H1 (cell line): ENCODE data around the gene SIX1.

Source experiments
- EP300 ChIP-seq, 2 experiments: IDR thresholded peaks; 1 replicate in 1 of 2; 2 replicates in 1 of 2; pipeline ENCODE4 v1.6.1; 2011 to 2012; ENCODE audit warnings: low read depth in 2 of 2, low read length in 2 of 2, mild to moderate bottlenecking in 2 of 2, borderline replicate concordance in 1 of 2, inconsistent platforms in 1 of 2, moderate library complexity in 1 of 2
- EZH2 ChIP-seq: fragments of 200-600 bp; sonication (generic); IDR thresholded peaks from 2 replicates; pipeline ENCODE4 v1.7.1; 2012; ENCODE audit warnings: low read depth, mild to moderate bottlenecking, moderate library complexity, low read length, inconsistent platforms; ENCODE audit not compliant: severe bottlenecking
- GTF2F1 ChIP-seq: IDR thresholded peaks from 2 replicates; pipeline ENCODE4 v1.6.1; 2012; ENCODE audit warnings: low read depth, low read length, improper control_type of control experiment, borderline replicate concordance
- JUND ChIP-seq: IDR thresholded peaks from 2 replicates; pipeline ENCODE4 v1.6.1; 2011; ENCODE audit warnings: mild to moderate bottlenecking, improper control_type of control experiment, low read length
- RXRA ChIP-seq: IDR thresholded peaks from 2 replicates; pipeline ENCODE4 v1.6.1; 2011; ENCODE audit warnings: low read depth, mild to moderate bottlenecking, low read length, moderate library complexity; ENCODE audit not compliant: insufficient read depth
- SIN3A ChIP-seq, 2 experiments: IDR thresholded peaks in 1 of 2; conservative IDR thresholded peaks in 1 of 2; 2 replicates each; pipeline ENCODE4 v1.6.1; 2011 to 2012; ENCODE audit warnings: low read length in 2 of 2, improper control_type of control experiment in 1 of 2, low read depth in 1 of 2, mild to moderate bottlenecking in 1 of 2
- TAF7 ChIP-seq: optimal IDR thresholded peaks from 2 replicates; pipeline ENCODE3; 2011; ENCODE audit warnings: low read depth, mild to moderate bottlenecking, inconsistent platforms, low read length, moderate library complexity, borderline replicate concordance
- YY1 ChIP-seq: IDR thresholded peaks from 2 replicates; pipeline ENCODE4 v1.6.1; 2011; ENCODE audit warnings: low read depth, mild to moderate bottlenecking, low read length
- TF ChIP-seq, protein P1 (sequence below), 3 experiments: IDR thresholded peaks; 1 replicate in 2 of 3; 2 replicates in 1 of 3; pipeline versions ENCODE4 v1.5.1 to v1.6.1; 2011; ENCODE audit warnings: low read length in 3 of 3, mild to moderate bottlenecking in 3 of 3, inconsistent platforms in 2 of 3, low read depth in 1 of 3, moderate library complexity in 1 of 3; ENCODE audit not compliant: insufficient read depth in 1 of 3; ENCODE audit errors: control extremely low read depth in 1 of 3
- TF ChIP-seq, protein P2 (sequence below): IDR thresholded peaks from 2 replicates; pipeline ENCODE4 v1.6.1; 2011; ENCODE audit warnings: low read length, improper control_type of control experiment

- TF ChIP-seq, protein P1, sequence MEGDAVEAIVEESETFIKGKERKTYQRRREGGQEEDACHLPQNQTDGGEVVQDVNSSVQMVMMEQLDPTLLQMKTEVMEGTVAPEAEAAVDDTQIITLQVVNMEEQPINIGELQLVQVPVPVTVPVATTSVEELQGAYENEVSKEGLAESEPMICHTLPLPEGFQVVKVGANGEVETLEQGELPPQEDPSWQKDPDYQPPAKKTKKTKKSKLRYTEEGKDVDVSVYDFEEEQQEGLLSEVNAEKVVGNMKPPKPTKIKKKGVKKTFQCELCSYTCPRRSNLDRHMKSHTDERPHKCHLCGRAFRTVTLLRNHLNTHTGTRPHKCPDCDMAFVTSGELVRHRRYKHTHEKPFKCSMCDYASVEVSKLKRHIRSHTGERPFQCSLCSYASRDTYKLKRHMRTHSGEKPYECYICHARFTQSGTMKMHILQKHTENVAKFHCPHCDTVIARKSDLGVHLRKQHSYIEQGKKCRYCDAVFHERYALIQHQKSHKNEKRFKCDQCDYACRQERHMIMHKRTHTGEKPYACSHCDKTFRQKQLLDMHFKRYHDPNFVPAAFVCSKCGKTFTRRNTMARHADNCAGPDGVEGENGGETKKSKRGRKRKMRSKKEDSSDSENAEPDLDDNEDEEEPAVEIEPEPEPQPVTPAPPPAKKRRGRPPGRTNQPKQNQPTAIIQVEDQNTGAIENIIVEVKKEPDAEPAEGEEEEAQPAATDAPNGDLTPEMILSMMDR (IDR thresholded peaks at IDR 0.05; ENCODE audit: control extremely low read depth in 1 of 3, insufficient read depth in 1 of 3, low read depth in 1 of 3, low read length in 3 of 3), result no peak
- TF ChIP-seq JUND (no peak), EZH2 (no peak), SIN3A (conservative IDR thresholded peaks at IDR 0.05 in 1 of 2, IDR thresholded peaks at IDR 0.05 in 1 of 2; ENCODE audit: low read depth in 1 of 2, low read length in 2 of 2) (no peak), GTF2F1 (no peak), RXRA (no peak), EP300 (IDR thresholded peaks at IDR 0.05; ENCODE audit: borderline replicate concordance in 1 of 2, low read depth in 2 of 2, low read length in 2 of 2) (no peak), TAF7 (no peak), YY1 (no peak)
- TF ChIP-seq, protein P2, sequence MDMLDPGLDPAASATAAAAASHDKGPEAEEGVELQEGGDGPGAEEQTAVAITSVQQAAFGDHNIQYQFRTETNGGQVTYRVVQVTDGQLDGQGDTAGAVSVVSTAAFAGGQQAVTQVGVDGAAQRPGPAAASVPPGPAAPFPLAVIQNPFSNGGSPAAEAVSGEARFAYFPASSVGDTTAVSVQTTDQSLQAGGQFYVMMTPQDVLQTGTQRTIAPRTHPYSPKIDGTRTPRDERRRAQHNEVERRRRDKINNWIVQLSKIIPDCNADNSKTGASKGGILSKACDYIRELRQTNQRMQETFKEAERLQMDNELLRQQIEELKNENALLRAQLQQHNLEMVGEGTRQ, result no peak
Measured at GRCh38 chr14:60681271-60681670, 32.0 kb upstream of the SIX1 start.
